ENCODE data around the gene FBXO9. TPM values are rescaled to one million over a fixed set of nuclear protein-coding genes. Genes with fewer than 3 reads are reported as not detected.

The FBXO9 gene
- total and polyA plus RNA-seq, 2 of the 8 experiments (the other 6 are each of a cell fraction or from before 2014, with no cell fraction given), result 41.3 to 50.9 TPM

DNA sequence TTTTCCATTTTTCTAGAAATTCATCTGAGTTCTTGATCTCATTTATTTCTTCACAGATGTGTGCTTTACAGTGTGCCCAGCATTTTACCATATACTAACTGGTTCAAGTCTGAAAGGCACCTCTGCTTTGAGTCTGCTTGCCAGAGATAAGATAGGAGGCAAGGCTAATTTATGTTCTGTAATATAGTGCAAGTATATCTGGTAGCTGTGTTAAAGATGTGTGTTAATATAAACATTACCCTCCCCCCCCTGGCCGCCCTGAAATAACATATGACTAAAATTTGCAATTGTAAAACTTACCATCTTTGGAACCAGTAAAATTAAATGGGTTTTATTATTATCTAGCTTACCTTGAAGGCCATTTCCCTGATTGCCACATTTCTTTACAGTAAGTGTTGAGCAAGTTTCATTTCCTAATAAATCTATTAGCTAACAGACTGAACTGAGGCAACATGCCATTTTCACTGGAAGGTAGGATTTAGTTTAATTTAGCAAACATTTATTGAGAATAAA lies 2.7 kb downstream of the FBXO9 start:
- H3K27me3 ChIP-seq (replicated peaks in 1 of 4; ENCODE audit: control insufficient read depth in 3 of 4, extremely low read depth in 1 of 4, insufficient read depth in 3 of 4, low read length in 3 of 4), result no peaks in the 10 kb centered on the region
- H4K8ac ChIP-seq (ENCODE audit: extremely low read depth, insufficient read depth, low read length), result no peak overlapping the region
- peaks cover 4% of the 10 kb centered on the region; the same call in 1 of the 2 replicates for H3K23me2 ChIP-seq (ENCODE audit: low read depth, low read length)
- H3K14ac ChIP-seq (ENCODE audit: insufficient read length), result no peak overlapping the region
- H2AK5ac ChIP-seq (ENCODE audit: low read depth, low read length), result no peak overlapping the region
- H2BK15ac ChIP-seq (ENCODE audit: low read length), result no peak overlapping the region
- FAIRE-seq (no peak), DNase-seq (ENCODE audit: low read depth in 1 of 2, low spot score in 2 of 2) (no peak)
- H4K91ac ChIP-seq (replicated peaks; ENCODE audit: insufficient read length, low read length), result no peak overlapping the region
- H3K4ac ChIP-seq (replicated peaks; ENCODE audit: insufficient read length, low read depth, low read length), result no peak overlapping the region
- no peak overlapping the region for H3K18ac ChIP-seq (ENCODE audit: extremely low read depth, low read length)
- H2BK5ac ChIP-seq (ENCODE audit: low read depth, low read length), result no peak overlapping the region
- no peak overlapping the region for H3K56ac ChIP-seq (replicated peaks; ENCODE audit: insufficient read length, low read depth, low read length)
- no peaks in the 10 kb centered on the region for H3K79me1 ChIP-seq (ENCODE audit: low read depth, low read length)
- no peaks in the 10 kb centered on the region; a peak in 1 of 8 replicates for H3K36me3 ChIP-seq (ENCODE audit: control insufficient read depth in 2 of 4, insufficient read depth in 4 of 4, low read length in 3 of 4)
- no peaks in the 10 kb centered on the region for H3K9me3 ChIP-seq (ENCODE audit: insufficient read depth in 2 of 2, low read depth in 1 of 2, low read length in 1 of 2)
- H3K4me2 ChIP-seq (ENCODE audit: insufficient read depth in 1 of 2, low read depth in 2 of 2, low read length in 2 of 2), result no peak overlapping the region
- H2BK12ac ChIP-seq (ENCODE audit: low read depth, low read length), result no peak overlapping the region
- H3K23ac ChIP-seq (ENCODE audit: insufficient read length), result no peak overlapping the region
- H2BK120ac ChIP-seq (replicated peaks; ENCODE audit: low read depth, low read length), result no peak overlapping the region
- H3K4me3 ChIP-seq (ENCODE audit: extremely low read depth in 1 of 4, insufficient read depth in 2 of 4, low read depth in 3 of 4, low read length in 4 of 4), result no peak overlapping the region
- no peaks in the 10 kb centered on the region for H3K79me2 ChIP-seq (ENCODE audit: control insufficient read depth in 1 of 2, insufficient read depth in 2 of 2, low read length in 2 of 2)
- H2AFZ ChIP-seq (ENCODE audit: low read length), result no peak overlapping the region
- no peak overlapping the region for H3K9ac ChIP-seq (replicated peaks in 1 of 4; ENCODE audit: extremely low read depth in 1 of 4, low read depth in 3 of 4, low read length in 3 of 4)
- ChIA-PET CTCF (ENCODE audit: partially characterized antibody) (interaction anchor here (0.9 to 1.2 kb wide), 3 partner anchors 11 to 104 kb away, joined by 3 read pairs; partner anchors contain the start of gene GSTA4), POLR2A (ENCODE audit: partially characterized antibody) (interaction anchor here (0.9 to 1.3 kb wide), 2 partner anchors 9 to 73 kb away, joined by 3 to 5 read pairs; partner anchors contain the start of gene GSTA4)
- H3K4me1 ChIP-seq (replicated peaks in 1 of 4; ENCODE audit: control insufficient read depth in 3 of 4, insufficient read depth in 4 of 4, low read length in 3 of 4), result peaks cover 0 to 3% (median 0%) of the 10 kb centered on the region in 4 experiments; a peak in 1 of 7 replicates
- 86% methylated on average over 1 of the region's 1 CpG; no CpG with 5 or more reads in 1 of the 2 experiments for WGBS, 2 experiments (ENCODE audit: extremely low coverage in 1 of 2, insufficient coverage in 1 of 2, insufficient read length in 1 of 2, insufficient replicate concordance in 2 of 2, low coverage in 1 of 2, low lambda C conversion rate in 2 of 2, missing lambda C conversion rate in 1 of 2)
- H4K20me1 ChIP-seq (replicated peaks in 1 of 2; ENCODE audit: control insufficient read depth in 1 of 2, insufficient read depth in 2 of 2, low read length in 2 of 2), result peaks cover 2 to 3% of the 10 kb centered on the region in 2 experiments
- no peak overlapping the region for H2BK20ac ChIP-seq (ENCODE audit: low read length)
- no peak overlapping the region for H4K5ac ChIP-seq (ENCODE audit: insufficient read length, low read depth, low read length)
- no peak overlapping the region for H3K27ac ChIP-seq (ENCODE audit: low read depth, low read length)
- TF ChIP-seq, protein P1, sequence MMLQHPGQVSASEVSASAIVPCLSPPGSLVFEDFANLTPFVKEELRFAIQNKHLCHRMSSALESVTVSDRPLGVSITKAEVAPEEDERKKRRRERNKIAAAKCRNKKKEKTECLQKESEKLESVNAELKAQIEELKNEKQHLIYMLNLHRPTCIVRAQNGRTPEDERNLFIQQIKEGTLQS (IDR thresholded peaks at IDR 0.05; ENCODE audit: insufficient read depth, low read depth, low read length), result no peak
- no peak for TF ChIP-seq SIN3A (conservative IDR thresholded peaks at IDR 0.05 in 1 of 2, IDR thresholded peaks at IDR 0.05 in 1 of 2; ENCODE audit: low read depth in 1 of 2, low read length in 2 of 2)
- TF ChIP-seq CEBPB (IDR thresholded peaks at IDR 0.05; ENCODE audit: low read depth, low read length), result no peak
- TF ChIP-seq, protein P2, sequence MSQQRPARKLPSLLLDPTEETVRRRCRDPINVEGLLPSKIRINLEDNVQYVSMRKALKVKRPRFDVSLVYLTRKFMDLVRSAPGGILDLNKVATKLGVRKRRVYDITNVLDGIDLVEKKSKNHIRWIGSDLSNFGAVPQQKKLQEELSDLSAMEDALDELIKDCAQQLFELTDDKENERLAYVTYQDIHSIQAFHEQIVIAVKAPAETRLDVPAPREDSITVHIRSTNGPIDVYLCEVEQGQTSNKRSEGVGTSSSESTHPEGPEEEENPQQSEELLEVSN (IDR thresholded peaks at IDR 0.05), result no peak
- TF ChIP-seq SUZ12 (IDR thresholded peaks at IDR 0.05; ENCODE audit: low read length), result no peak
- TF ChIP-seq GTF2F1 (IDR thresholded peaks at IDR 0.05; ENCODE audit: borderline replicate concordance, low read depth, low read length), result no peak
- TF ChIP-seq TEAD4 (IDR thresholded peaks at IDR 0.05; ENCODE audit: low read depth, low read length), result no peak
- no peak for TF ChIP-seq HDAC6 (IDR thresholded peaks at IDR 0.05; ENCODE audit: low read depth, low read length)
- no peak for TF ChIP-seq TBP (IDR thresholded peaks at IDR 0.05; ENCODE audit: low read depth, low read length)
- no peak for TF ChIP-seq CTBP2 (IDR thresholded peaks at IDR 0.05; ENCODE audit: borderline replicate concordance, insufficient read depth, insufficient read length, low read length)
